B cell (primary cell): ENCODE results near the gene MVB12B. TPM values are rescaled to one million over a fixed set of nuclear protein-coding genes. Genes with fewer than 3 reads are reported as not detected.

Experiments used
- ATAC-seq: fragments of 200-7000 bp; cut with Tn5 transposase; one replicate; pipeline ENCODE4 v1.10.0; 2021; ENCODE audit warnings: low read depth, mild to moderate bottlenecking, moderate number of reproducible peaks, moderate library complexity
- CTCF ChIA-PET: fragments of 350-600 bp; sonication (Branson Sonifier 250); formaldehyde crosslinking; loops from one replicate; lab custom pipeline; 2021; ENCODE audit warnings: antibody characterized with exemption, inconsistent platforms; lab: Charles Lee
- POLR2A ChIA-PET: fragments of 350-600 bp; sonication (Branson Sonifier 250); formaldehyde crosslinking; loops from one replicate; lab custom pipeline; 2021; ENCODE audit warnings: antibody characterized with exemption; lab: Charles Lee
- DNase-seq: peaks from one replicate; pipeline ENCODE4 v3.0.0; 2013
- H2AFZ ChIP-seq: 2 replicates; pipeline ENCODE4 v1.6.1; 2012; ENCODE audit warnings: mild to moderate bottlenecking, low read depth, low read length; ENCODE audit not compliant: insufficient read depth, poor library complexity, severe bottlenecking
- H3K27ac ChIP-seq, 2 donors: 1 replicate in 1 of 2; 2 replicates in 1 of 2; pipeline ENCODE4 v1.5.1; 2012 to 2013; ENCODE audit warnings: low read length in 2 of 2, mild to moderate bottlenecking in 2 of 2, moderate library complexity in 1 of 2
- H3K27me3 ChIP-seq, 4 experiments: fragments of 200-600 bp in 1 of 4; sonication (generic) in 1 of 4; replicated peaks in 1 of 4; 1 replicate in 2 of 4; 2 replicates in 2 of 4; pipeline versions ENCODE4 v1.6.1 to v1.7.0; 2013 to 2016; ENCODE audit warnings: low read length in 3 of 4, mild to moderate bottlenecking in 2 of 4, mixed read lengths in 1 of 4, moderate library complexity in 1 of 4; ENCODE audit not compliant: insufficient read depth in 4 of 4, control insufficient read depth in 3 of 4; ENCODE audit errors: control extremely low read depth in 1 of 4
- H3K36me3 ChIP-seq, 2 experiments: replicated peaks in 1 of 2; 1 replicate in 1 of 2; 2 replicates in 1 of 2; pipeline versions ENCODE4 v1.6.1 to v1.7.1; 2013; ENCODE audit warnings: low read length in 1 of 2; ENCODE audit not compliant: insufficient read depth in 2 of 2, control insufficient read depth in 1 of 2; ENCODE audit errors: control extremely low read depth in 1 of 2, extremely low read depth in 1 of 2
- H3K4me1 ChIP-seq, 2 donors: fragments of 200-600 bp in 1 of 2; sonication (generic) in 1 of 2; 1 replicate in 1 of 2; 2 replicates in 1 of 2; pipeline versions ENCODE4 v1.5.1 to v1.6.1; 2013 to 2017; ENCODE audit warnings: low read length in 2 of 2; ENCODE audit not compliant: control insufficient read depth in 2 of 2, insufficient read depth in 2 of 2
- H3K4me2 ChIP-seq: replicated peaks from 2 replicates; pipeline ENCODE3; 2012; ENCODE audit warnings: mild to moderate bottlenecking, low read depth, low read length; ENCODE audit not compliant: poor library complexity, severe bottlenecking
- H3K4me3 ChIP-seq, 5 experiments: fragments of 200-600 bp in 1 of 5; sonication (generic) in 1 of 5; 1 replicate in 3 of 5; 2 replicates in 2 of 5; pipeline versions ENCODE4 v1.5.1 to v1.7.0; 2011 to 2016; ENCODE audit warnings: low read length in 4 of 5, mild to moderate bottlenecking in 4 of 5, low read depth in 2 of 5, control low read depth in 1 of 5, moderate library complexity in 1 of 5; ENCODE audit not compliant: insufficient read depth in 1 of 5; ENCODE audit errors: control extremely low read depth in 1 of 5, extremely low read depth in 1 of 5
- H3K79me2 ChIP-seq: fragments of 200-600 bp; sonication (generic); one replicate; pipeline ENCODE4 v1.6.0; 2016; ENCODE audit warnings: low read length; ENCODE audit not compliant: control insufficient read depth, insufficient read depth
- H3K9ac ChIP-seq: fragments of 200-600 bp; sonication (generic); 2 replicates; pipeline ENCODE4 v1.6.1; 2017; ENCODE audit warnings: mild to moderate bottlenecking, low read length, moderate library complexity
- H3K9me3 ChIP-seq, 3 donors: one replicate each; pipeline versions ENCODE4 v1.6.1 to v1.7.1; 2013; ENCODE audit warnings: low read length in 2 of 3; ENCODE audit not compliant: control insufficient read depth in 2 of 3, insufficient read depth in 1 of 3; ENCODE audit errors: control extremely low read depth in 1 of 3
- H4K20me1 ChIP-seq: 2 replicates; pipeline ENCODE4 v1.6.0; 2012; ENCODE audit warnings: mild to moderate bottlenecking, low read length; ENCODE audit not compliant: insufficient read depth, control insufficient read depth, poor library complexity, severe bottlenecking
- H3K27ac Mint-ChIP-seq: one replicate; pipeline ENCODE4 v1.8.0; 2021; ENCODE audit warnings: mixed read lengths
- H3K27me3 Mint-ChIP-seq: one replicate; pipeline ENCODE4 v1.8.0; 2021; ENCODE audit warnings: mixed read lengths
- H3K4me1 Mint-ChIP-seq: one replicate; pipeline ENCODE4 v1.8.0; 2021; ENCODE audit warnings: mixed read lengths
- H3K4me3 Mint-ChIP-seq: one replicate; pipeline ENCODE4 v1.8.0; 2021; ENCODE audit warnings: mixed read lengths
- H3K9me3 Mint-ChIP-seq: one replicate; pipeline ENCODE4 v1.8.0; 2022; ENCODE audit warnings: mixed read lengths; ENCODE audit not compliant: insufficient read depth
- CTCF ChIP-seq: fragments of 200-600 bp; IDR thresholded peaks from one replicate; pipeline ENCODE4 v1.8.0; 2022; ENCODE audit warnings: antibody characterized with exemption, mild to moderate bottlenecking
- EZH2 ChIP-seq: IDR thresholded peaks from 2 replicates; pipeline ENCODE4 v1.6.1; 2012; ENCODE audit warnings: borderline replicate concordance, low read depth, mild to moderate bottlenecking, moderate library complexity, low read length; ENCODE audit not compliant: insufficient read depth, poor library complexity, severe bottlenecking
- WGBS: methylation state at CpG from one replicate; pipeline ENCODE4 v1.1.5; 2013; ENCODE audit warnings: missing lambda C conversion rate; ENCODE audit not compliant: insufficient coverage; 5-methylcytosine and 5-hydroxymethylcytosine counted together
- intact Hi-C: fragments of 100-400 bp; cut with micrococcal nuclease; formaldehyde crosslinking; loops from one replicate; pipeline ENCODE4 v1.10.0; 2022
- polyA plus RNA-seq: library from polyadenylated mRNA; depleted of rRNA; stranded (reverse); fragments of >200 nt; gene quantifications from 2 replicates; pipeline ENCODE4 v1.2.3, GENCODE V29; 2012
- total RNA-seq, 2 donors: library from RNA; stranded (reverse); fragments of 120-200 nt in 1 of 2; gene quantifications; 1 replicate in 1 of 2; 2 replicates in 1 of 2; pipeline versions ENCODE4 v1.2.3 to v1.2.4, GENCODE V29; 2013 to 2022

MVB12B gene
- total and polyA plus RNA-seq, 2 donors (not counting 1 experiment from before 2014, with no cell fraction given): 1.2 to 9.8 TPM

GRCh38 chr9:126342621-126343031 lies 16.0 kb downstream of the MVB12B start:
- Histone ChIP-seq H3K4me1 (peaks cover 13 to 15% of the 10 kb centered on the region in 2 donors), H3K4me2 (no peak overlapping the region), H3K4me3 (no peak overlapping the region), H4K20me1 (no peaks in the 10 kb centered on the region), H3K9me3 (no peaks in the 10 kb centered on the region), H2AFZ (no peak overlapping the region), H3K36me3 (no peaks in the 10 kb centered on the region), H3K79me2 (no peaks in the 10 kb centered on the region), H3K27me3 (no peaks in the 10 kb centered on the region), H3K9ac (no peak overlapping the region), H3K27ac (no peak overlapping the region)
- TF ChIP-seq EZH2: no peak
- TF ChIP-seq CTCF: no peak
- Mint-ChIP-seq H3K4me3 (no peak overlapping the region), H3K27me3 (peaks cover 30% of the 10 kb centered on the region), H3K4me1 (peaks cover 15% of the 10 kb centered on the region), H3K9me3 (no peaks in the 10 kb centered on the region), H3K27ac (no peak overlapping the region)
- ChIA-PET POLR2A (no interaction called here), CTCF (no interaction called here)
- ATAC-seq (no peak), DNase-seq (no peak)
- intact Hi-C loops: no loop called here
- 92% methylated on average over 8 of the region's 10 CpGs for WGBS

- no peak overlapping the region for H3K4me3 ChIP-seq
- H3K9ac ChIP-seq: no peak overlapping the region
- peaks cover 30% of the 10 kb centered on the region for H3K27me3 Mint-ChIP-seq
- H3K9me3 Mint-ChIP-seq: no peaks in the 10 kb centered on the region
- DNase-seq (no peak), ATAC-seq (no peak)
- H2AFZ ChIP-seq: no peak overlapping the region
- 80% methylated on average over 5 of the region's 6 CpGs for WGBS
- no peaks in the 10 kb centered on the region for H3K36me3 ChIP-seq
- no peak for TF ChIP-seq CTCF
- TF ChIP-seq EZH2: no peak
- H3K27ac ChIP-seq: no peak overlapping the region
- no peaks in the 10 kb centered on the region for H3K27me3 ChIP-seq
- H4K20me1 ChIP-seq: no peaks in the 10 kb centered on the region
- POLR2A ChIA-PET: no interaction called here
- no peaks in the 10 kb centered on the region for H3K9me3 ChIP-seq
- peaks cover 20 to 22% of the 10 kb centered on the region in 2 donors for H3K4me1 ChIP-seq
- intact Hi-C loops: no loop called here
- peaks cover 22% of the 10 kb centered on the region for H3K4me1 Mint-ChIP-seq
- no peaks in the 10 kb centered on the region for H3K79me2 ChIP-seq
- no peak overlapping the region for H3K4me2 ChIP-seq
- CTCF ChIA-PET: interaction anchor here (0.5 kb wide), 1 partner anchor 66 kb away, joined by 4 read pairs; no protein-coding TSS in a partner anchor
- H3K27ac Mint-ChIP-seq: no peak overlapping the region
- no peak overlapping the region for H3K4me3 Mint-ChIP-seq
Measured at GRCh38 chr9:126343271-126343700, 16.7 kb downstream of the MVB12B start.
